IMR-90 (cell line): Measurements from ENCODE around the gene SLC46A3.

Experiments
- BHLHE40 ChIP-seq: fragments of 150-350 bp; IDR thresholded peaks from 2 replicates; pipeline ENCODE4 v1.6.1; 2016; ENCODE audit warnings: mild to moderate bottlenecking, low read depth, low read length
- FOS ChIP-seq: fragments of 150-350 bp; IDR thresholded peaks from 2 replicates; pipeline ENCODE4 v1.6.1; 2016; ENCODE audit warnings: low read depth, low read length
- MAFK ChIP-seq: IDR thresholded peaks from 2 replicates; pipeline ENCODE4 v1.6.1; 2012; ENCODE audit warnings: low read depth, low read length, improper control_type of control experiment
- MAZ ChIP-seq: IDR thresholded peaks from 2 replicates; pipeline ENCODE4 v1.6.1; 2012; ENCODE audit warnings: low read depth, mild to moderate bottlenecking, low read length, improper control_type of control experiment, moderate library complexity, borderline replicate concordance
- MXI1 ChIP-seq: IDR thresholded peaks from 2 replicates; pipeline ENCODE4 v1.6.1; 2012; ENCODE audit warnings: low read depth, mild to moderate bottlenecking, low read length, moderate library complexity, borderline replicate concordance
- POLR2A ChIP-seq: IDR thresholded peaks from 2 replicates; pipeline ENCODE4 v1.6.1; 2012; ENCODE audit warnings: mild to moderate bottlenecking, low read depth, low read length
- RAD21 ChIP-seq: IDR thresholded peaks from 2 replicates; pipeline ENCODE4 v1.6.1; 2012; ENCODE audit warnings: low read length, improper control_type of control experiment
- RCOR1 ChIP-seq: IDR thresholded peaks from 2 replicates; pipeline ENCODE4 v1.6.1; 2012; ENCODE audit warnings: mild to moderate bottlenecking, low read length, improper control_type of control experiment; ENCODE audit not compliant: insufficient replicate concordance
- TF ChIP-seq, protein P1 (sequence below): fragments of 150-350 bp; IDR thresholded peaks from 2 replicates; pipeline ENCODE4 v1.6.1; 2017; ENCODE audit warnings: mild to moderate bottlenecking, antibody characterized with exemption, low read length, low read depth
- TF ChIP-seq, protein P2 (sequence below): conservative IDR thresholded peaks from 2 replicates; pipeline ENCODE4 v1.5.1; 2012; ENCODE audit warnings: mild to moderate bottlenecking, low read depth, low read length, improper control_type of control experiment

GRCh38 chr13:28704919-28705318, 13.9 kb downstream of the SLC46A3 start:
- TF ChIP-seq RAD21 (no peak), BHLHE40 (no peak), POLR2A (no peak), MAFK (no peak), RCOR1 (no peak), FOS (no peak), MXI1 (no peak), MAZ (no peak)
- TF ChIP-seq, protein P1, sequence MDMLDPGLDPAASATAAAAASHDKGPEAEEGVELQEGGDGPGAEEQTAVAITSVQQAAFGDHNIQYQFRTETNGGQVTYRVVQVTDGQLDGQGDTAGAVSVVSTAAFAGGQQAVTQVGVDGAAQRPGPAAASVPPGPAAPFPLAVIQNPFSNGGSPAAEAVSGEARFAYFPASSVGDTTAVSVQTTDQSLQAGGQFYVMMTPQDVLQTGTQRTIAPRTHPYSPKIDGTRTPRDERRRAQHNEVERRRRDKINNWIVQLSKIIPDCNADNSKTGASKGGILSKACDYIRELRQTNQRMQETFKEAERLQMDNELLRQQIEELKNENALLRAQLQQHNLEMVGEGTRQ = no peak
- TF ChIP-seq, protein P2, sequence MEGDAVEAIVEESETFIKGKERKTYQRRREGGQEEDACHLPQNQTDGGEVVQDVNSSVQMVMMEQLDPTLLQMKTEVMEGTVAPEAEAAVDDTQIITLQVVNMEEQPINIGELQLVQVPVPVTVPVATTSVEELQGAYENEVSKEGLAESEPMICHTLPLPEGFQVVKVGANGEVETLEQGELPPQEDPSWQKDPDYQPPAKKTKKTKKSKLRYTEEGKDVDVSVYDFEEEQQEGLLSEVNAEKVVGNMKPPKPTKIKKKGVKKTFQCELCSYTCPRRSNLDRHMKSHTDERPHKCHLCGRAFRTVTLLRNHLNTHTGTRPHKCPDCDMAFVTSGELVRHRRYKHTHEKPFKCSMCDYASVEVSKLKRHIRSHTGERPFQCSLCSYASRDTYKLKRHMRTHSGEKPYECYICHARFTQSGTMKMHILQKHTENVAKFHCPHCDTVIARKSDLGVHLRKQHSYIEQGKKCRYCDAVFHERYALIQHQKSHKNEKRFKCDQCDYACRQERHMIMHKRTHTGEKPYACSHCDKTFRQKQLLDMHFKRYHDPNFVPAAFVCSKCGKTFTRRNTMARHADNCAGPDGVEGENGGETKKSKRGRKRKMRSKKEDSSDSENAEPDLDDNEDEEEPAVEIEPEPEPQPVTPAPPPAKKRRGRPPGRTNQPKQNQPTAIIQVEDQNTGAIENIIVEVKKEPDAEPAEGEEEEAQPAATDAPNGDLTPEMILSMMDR = no peak
